GM18909 (cell line): Measurements from ENCODE around the gene NR0B2.
A peak's percentile ranks its signal among the peaks of the same experiment; 100 is the strongest.
"Not testable (repeated sequence)": the region's sequence is repeated elsewhere in the genome, so short reads cannot be mapped to it uniquely, and the experiment has no call there.

ENCODE experiments used
- ATAC-seq: cut with Tn5 transposase; IDR thresholded peaks from one replicate; pipeline ENCODE4 v1.9.1; 2021; ENCODE audit warnings: mild to moderate bottlenecking; ENCODE audit not compliant: unreplicated experiment, poor library complexity

The NR0B2 gene

GRCh38 chr1:26894263-26894662, 19.5 kb downstream of the NR0B2 start:
- no peak for ATAC-seq

GRCh38 chr1:26890467-26890796, 23.3 kb downstream of the NR0B2 start:
- ATAC-seq: peak; percentile 31

DNA sequence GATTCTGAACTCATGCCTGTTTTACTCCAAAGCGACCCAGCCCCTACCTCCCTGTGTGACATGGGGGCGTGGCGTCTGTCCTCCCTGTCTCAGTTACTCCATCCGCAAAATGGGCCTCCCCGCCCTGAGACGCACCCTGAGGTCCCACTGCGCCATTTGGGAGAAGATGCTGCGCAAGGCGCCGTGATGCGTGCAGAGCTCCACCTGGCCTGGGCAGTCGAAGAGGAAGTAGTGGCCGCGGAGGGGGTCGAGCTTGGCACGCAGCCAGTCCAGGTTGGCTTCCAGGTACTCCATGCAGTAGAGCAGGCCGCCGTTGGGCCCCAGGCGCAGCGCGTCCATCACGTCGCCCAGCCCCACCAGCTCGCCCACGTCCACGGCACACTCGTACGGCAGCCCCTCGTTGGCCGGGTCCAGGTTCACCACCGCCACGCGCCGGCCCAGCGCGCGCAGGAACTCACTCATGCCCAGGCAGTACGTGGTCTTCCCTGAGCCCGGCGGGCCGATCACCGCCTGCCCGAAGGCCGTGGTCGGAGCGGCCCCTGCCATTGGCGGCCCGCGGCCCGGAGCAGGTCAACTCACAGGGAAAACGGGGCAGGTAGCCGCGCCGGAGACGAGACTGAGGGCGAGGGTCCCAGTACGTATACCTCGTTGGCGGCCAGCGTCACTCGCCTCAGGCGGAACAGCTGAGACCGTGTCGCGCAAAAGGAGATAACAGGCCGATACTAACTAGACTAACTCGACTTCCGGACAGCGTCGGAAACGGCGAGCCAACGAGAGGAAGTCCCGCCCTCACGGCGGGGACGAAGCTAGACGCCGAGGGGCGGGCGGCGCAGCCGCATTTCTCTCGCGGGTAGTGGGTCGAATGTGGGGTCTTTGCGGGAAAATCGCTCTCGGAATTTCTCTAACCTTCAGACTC, 24.0 kb downstream of the NR0B2 start, which contains the start of gene GPN2:
TSS of gene GPN2 (minus strand) at position 733 of the 916 bp plus-strand sequence. CDS start at position 546, 187 bp downstream.
- ATAC-seq: peak; percentile 83

- ATAC-seq: no peak
Observed at GRCh38 chr1:26888231-26888630, 25.5 kb downstream of the NR0B2 start.

GRCh38 chr1:26887125-26887524, 26.6 kb downstream of the NR0B2 start:
- ATAC-seq: no peak

- ATAC-seq: no peak
Observed at GRCh38 chr1:26882696-26883463, 30.9 kb downstream of the NR0B2 start.

DNA sequence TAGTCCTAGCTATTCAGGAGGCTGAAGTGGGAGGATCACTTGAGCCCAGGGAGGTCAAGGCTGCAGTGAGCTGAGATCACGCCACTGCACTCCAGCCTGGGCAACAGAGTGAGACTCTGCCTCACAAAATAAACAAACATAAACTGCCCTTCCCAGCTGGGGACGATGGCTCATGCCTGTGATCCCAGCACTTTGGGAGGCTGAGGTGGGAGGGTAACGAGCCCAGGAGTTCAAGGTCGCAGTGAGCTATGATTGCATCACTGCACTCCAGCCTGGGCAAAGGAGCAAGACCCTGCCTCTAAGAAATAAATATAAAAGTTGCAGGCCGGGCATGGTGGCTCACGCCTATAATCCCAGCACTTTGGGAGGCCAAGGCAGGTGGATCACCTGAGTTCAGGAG, 32.2 kb downstream of the NR0B2 start:
- ATAC-seq: not testable (repeated sequence)

- no peak for ATAC-seq
Observed at GRCh38 chr1:26879793-26880192, 34.0 kb downstream of the NR0B2 start.

DNA sequence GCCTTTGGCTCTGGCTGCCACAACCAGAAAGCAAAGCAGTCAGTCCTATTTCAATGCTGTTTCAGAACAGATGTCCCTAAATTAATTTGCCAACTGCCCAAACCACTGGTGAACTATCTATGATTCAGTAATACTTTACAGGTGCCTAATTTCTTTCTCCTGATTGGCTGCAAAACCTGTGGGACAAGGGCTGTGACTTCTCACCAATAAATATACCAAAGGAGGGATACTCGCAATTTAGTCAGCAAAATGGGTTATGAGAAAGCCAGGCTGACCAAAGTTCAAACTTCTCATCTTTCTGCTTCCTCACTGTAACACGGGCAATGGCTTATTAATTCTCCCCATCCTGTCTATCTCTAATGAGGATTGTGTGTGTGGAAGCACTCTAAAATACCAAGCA, 36.4 kb downstream of the NR0B2 start:
- ATAC-seq: no peak

GRCh38 chr1:26874896-26875295, 38.9 kb downstream of the NR0B2 start:
- no peak for ATAC-seq

GRCh38 chr1:26873097-26873496, 40.7 kb downstream of the NR0B2 start:
- ATAC-seq: not testable (repeated sequence)

DNA sequence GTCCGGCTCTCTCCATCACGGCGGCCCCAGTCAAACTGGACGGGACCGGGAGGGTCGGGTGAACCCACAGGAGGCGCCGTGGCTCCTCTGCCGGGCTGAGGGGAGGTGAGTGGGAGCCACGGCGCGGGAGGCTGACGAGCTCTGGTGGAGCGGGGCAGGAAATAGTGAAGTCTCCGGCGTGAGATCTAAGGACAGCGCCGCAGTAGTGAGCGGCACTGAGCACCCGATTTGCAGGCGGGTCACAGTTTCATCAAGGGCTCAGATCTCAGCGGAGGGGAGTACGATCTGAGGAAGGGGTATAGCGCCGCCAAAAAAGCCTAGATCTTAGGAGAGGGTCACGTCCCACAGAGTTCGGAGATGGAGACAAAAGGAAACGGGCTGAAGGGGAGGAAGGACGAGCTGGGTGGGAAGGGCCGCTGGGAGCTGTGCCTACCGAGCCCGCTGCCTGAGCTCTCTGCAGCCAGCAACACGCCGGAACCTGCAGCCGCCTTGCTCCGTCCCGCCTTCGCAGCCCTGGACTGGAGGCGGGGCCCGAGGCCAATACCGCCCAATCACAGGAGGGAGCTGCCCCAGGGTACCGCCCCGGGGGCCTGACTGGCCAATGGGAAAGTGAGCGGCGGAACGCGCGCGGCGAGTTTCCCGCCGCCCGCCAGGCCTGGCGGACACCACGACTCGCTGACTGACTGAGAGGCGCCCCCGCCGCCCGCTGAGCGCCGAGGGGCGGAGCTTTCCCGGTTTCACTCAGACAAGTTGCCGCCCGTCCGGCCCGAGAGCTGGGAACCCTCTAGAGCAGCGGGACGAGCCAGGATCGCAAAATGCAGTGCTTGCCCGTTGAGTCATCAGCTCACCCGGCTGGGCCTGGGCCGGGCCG, 48.9 kb downstream of the NR0B2 start:
- ATAC-seq: peak; percentile 92

DNA sequence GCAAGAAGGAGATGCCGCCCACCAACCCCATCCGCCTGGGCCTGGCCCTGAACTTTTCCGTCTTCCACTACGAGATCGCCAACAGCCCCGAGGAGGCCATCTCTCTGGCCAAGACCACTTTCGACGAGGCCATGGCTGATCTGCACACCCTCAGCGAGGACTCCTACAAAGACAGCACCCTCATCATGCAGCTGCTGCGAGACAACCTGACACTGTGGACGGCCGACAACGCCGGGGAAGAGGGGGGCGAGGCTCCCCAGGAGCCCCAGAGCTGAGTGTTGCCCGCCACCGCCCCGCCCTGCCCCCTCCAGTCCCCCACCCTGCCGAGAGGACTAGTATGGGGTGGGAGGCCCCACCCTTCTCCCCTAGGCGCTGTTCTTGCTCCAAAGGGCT, 50.1 kb downstream of the NR0B2 start:
- no peak for ATAC-seq

GRCh38 chr1:26862781-26863684, 50.7 kb downstream of the NR0B2 start, which contains the start of gene SFN:
TSS of gene SFN (plus strand) at chr1:26863149. CDS start at chr1:26863213, 64 bp downstream.
- ATAC-seq: no peak

GRCh38 chr1:26861889-26862378, 51.8 kb downstream of the NR0B2 start:
- ATAC-seq: no peak
